HG02870 (cell line): ENCODE measurements around the gene PEDS1.
A peak's percentile ranks its signal among the peaks of the same experiment; 100 is the strongest.
"Not testable (repeated sequence)": the region's sequence is repeated elsewhere in the genome, so short reads cannot be mapped to it uniquely, and the experiment has no call there.

Experiments used
- ATAC-seq: cut with Tn5 transposase; IDR thresholded peaks from one replicate; pipeline ENCODE4 v1.9.1; 2021; ENCODE audit warnings: mild to moderate bottlenecking, moderate library complexity; ENCODE audit not compliant: unreplicated experiment

PEDS1 gene

GRCh38 chr20:50136822-50137599 lies 16.5 kb downstream of the PEDS1 start:
- no peak for ATAC-seq

- not testable (repeated sequence) for ATAC-seq
Observed at GRCh38 chr20:50135157-50135556, 18.4 kb downstream of the PEDS1 start.

- ATAC-seq = no peak
Observed at GRCh38 chr20:50133474-50134217, 19.9 kb downstream of the PEDS1 start.

- no peak for ATAC-seq
Observed at GRCh38 chr20:50133041-50133440, 20.5 kb downstream of the PEDS1 start.

- no peak for ATAC-seq
Observed at GRCh38 chr20:50130995-50131394, 22.5 kb downstream of the PEDS1 start.

GRCh38 chr20:50130356-50130723 lies 23.2 kb downstream of the PEDS1 start:
- no peak for ATAC-seq

- ATAC-seq = no peak
Observed at GRCh38 chr20:50129662-50130355, 23.7 kb downstream of the PEDS1 start.

GRCh38 chr20:50128520-50128905 lies 25.0 kb downstream of the PEDS1 start:
- ATAC-seq = no peak

GRCh38 chr20:50127587-50128519 lies 25.7 kb downstream of the PEDS1 start:
- ATAC-seq = no peak

- no peak for ATAC-seq
Observed at GRCh38 chr20:50126662-50127061, 26.9 kb downstream of the PEDS1 start.

GRCh38 chr20:50125279-50125678 lies 28.2 kb downstream of the PEDS1 start:
- ATAC-seq = no peak

GRCh38 chr20:50124496-50124895 lies 29.0 kb downstream of the PEDS1 start:
- ATAC-seq = no peak

- no peak for ATAC-seq
Observed at GRCh38 chr20:50123418-50123817, 30.1 kb downstream of the PEDS1 start.

GRCh38 chr20:50122763-50123162 lies 30.8 kb downstream of the PEDS1 start:
- ATAC-seq = no peak

GRCh38 chr20:50121858-50122271 lies 31.7 kb downstream of the PEDS1 start:
- ATAC-seq = no peak

- ATAC-seq = no peak
Observed at GRCh38 chr20:50120935-50121693, 32.4 kb downstream of the PEDS1 start.

- no peak for ATAC-seq
Observed at GRCh38 chr20:50118203-50118602, 35.3 kb downstream of the PEDS1 start.

GRCh38 chr20:50116368-50116999 lies 37.0 kb downstream of the PEDS1 start:
- ATAC-seq = no peak

GRCh38 chr20:50115591-50116367 lies 37.7 kb downstream of the PEDS1 start:
- ATAC-seq = peak; percentile 78
